PFSK-1 (cell line): ENCODE measurements around the gene GDF7.

Experiments used
- FOXP2 ChIP-seq: optimal IDR thresholded peaks from 2 replicates; pipeline ENCODE3; 2011; ENCODE audit warnings: borderline replicate concordance, control low read depth, inconsistent platforms; ENCODE audit not compliant: insufficient read depth; ENCODE audit errors: extremely low read length, extremely low read depth
- POLR2AphosphoS5 ChIP-seq: IDR thresholded peaks from 2 replicates; pipeline ENCODE4 v1.6.1; 2012; ENCODE audit warnings: low read depth, mild to moderate bottlenecking, control low read depth, low read length, moderate library complexity
- SIN3A ChIP-seq: IDR thresholded peaks from 2 replicates; pipeline ENCODE4 v1.6.1; 2012; ENCODE audit warnings: mild to moderate bottlenecking, low read length, moderate library complexity, borderline replicate concordance; ENCODE audit not compliant: insufficient read depth
- TAF1 ChIP-seq: IDR thresholded peaks from 2 replicates; pipeline ENCODE4 v1.6.1; 2012; ENCODE audit warnings: low read length, control low read depth, borderline replicate concordance; ENCODE audit not compliant: insufficient read depth
- TF ChIP-seq, protein P1 (sequence below), 2 experiments: IDR thresholded peaks; 2 replicates each; pipeline versions ENCODE4 v1.6.1 to v1.8.0; 2011 to 2012; ENCODE audit warnings: low read depth in 2 of 2, low read length in 2 of 2, control low read depth in 1 of 2, inconsistent platforms in 1 of 2, mild to moderate bottlenecking in 1 of 2, moderate library complexity in 1 of 2; ENCODE audit not compliant: insufficient read depth in 1 of 2

The GDF7 gene

DNA sequence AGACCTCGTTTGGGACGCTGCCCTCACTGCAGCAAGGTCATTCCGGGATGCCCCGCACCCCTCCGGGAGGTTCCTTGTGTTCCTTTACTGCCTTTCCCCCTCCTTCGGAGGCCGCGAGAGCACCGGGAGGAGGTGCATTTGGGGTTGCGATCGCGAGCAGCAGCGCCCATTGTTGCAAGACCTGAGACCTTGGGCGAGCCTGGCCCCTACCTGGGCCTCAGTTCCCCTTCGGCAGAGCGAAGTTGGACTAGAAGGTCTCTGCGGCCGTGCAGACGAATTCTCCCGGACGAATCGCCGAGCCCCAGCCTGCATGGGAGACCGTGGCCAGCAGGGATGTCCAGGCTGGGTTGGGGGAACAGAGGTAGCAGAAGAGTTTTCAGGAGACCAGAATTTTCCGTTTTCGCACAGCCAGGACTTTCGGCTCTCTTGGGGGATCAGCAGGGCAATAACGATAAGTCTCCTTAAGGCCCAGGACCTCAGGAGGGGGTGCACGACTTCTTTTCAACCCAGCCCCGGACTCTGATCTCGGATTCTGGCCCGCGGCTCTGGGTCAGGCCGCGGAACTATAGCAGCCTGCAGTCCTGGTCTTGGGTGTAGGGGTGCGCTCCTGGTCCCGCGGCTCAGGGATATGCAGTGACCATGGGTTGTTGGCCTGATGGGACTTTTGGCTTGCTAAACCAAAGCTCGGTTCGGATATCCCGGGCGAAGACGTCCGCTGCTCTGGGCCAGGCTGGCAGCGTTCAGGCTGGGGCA, 2.8 kb downstream of the GDF7 start:
- TF ChIP-seq SIN3A (no peak), POLR2AphosphoS5 (no peak), FOXP2 (no peak), TAF1 (no peak)
- TF ChIP-seq, protein P1, sequence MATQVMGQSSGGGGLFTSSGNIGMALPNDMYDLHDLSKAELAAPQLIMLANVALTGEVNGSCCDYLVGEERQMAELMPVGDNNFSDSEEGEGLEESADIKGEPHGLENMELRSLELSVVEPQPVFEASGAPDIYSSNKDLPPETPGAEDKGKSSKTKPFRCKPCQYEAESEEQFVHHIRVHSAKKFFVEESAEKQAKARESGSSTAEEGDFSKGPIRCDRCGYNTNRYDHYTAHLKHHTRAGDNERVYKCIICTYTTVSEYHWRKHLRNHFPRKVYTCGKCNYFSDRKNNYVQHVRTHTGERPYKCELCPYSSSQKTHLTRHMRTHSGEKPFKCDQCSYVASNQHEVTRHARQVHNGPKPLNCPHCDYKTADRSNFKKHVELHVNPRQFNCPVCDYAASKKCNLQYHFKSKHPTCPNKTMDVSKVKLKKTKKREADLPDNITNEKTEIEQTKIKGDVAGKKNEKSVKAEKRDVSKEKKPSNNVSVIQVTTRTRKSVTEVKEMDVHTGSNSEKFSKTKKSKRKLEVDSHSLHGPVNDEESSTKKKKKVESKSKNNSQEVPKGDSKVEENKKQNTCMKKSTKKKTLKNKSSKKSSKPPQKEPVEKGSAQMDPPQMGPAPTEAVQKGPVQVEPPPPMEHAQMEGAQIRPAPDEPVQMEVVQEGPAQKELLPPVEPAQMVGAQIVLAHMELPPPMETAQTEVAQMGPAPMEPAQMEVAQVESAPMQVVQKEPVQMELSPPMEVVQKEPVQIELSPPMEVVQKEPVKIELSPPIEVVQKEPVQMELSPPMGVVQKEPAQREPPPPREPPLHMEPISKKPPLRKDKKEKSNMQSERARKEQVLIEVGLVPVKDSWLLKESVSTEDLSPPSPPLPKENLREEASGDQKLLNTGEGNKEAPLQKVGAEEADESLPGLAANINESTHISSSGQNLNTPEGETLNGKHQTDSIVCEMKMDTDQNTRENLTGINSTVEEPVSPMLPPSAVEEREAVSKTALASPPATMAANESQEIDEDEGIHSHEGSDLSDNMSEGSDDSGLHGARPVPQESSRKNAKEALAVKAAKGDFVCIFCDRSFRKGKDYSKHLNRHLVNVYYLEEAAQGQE (IDR thresholded peaks at IDR 0.05; ENCODE audit: insufficient read depth in 1 of 2, low read depth in 2 of 2, low read length in 2 of 2), result no peak

DNA sequence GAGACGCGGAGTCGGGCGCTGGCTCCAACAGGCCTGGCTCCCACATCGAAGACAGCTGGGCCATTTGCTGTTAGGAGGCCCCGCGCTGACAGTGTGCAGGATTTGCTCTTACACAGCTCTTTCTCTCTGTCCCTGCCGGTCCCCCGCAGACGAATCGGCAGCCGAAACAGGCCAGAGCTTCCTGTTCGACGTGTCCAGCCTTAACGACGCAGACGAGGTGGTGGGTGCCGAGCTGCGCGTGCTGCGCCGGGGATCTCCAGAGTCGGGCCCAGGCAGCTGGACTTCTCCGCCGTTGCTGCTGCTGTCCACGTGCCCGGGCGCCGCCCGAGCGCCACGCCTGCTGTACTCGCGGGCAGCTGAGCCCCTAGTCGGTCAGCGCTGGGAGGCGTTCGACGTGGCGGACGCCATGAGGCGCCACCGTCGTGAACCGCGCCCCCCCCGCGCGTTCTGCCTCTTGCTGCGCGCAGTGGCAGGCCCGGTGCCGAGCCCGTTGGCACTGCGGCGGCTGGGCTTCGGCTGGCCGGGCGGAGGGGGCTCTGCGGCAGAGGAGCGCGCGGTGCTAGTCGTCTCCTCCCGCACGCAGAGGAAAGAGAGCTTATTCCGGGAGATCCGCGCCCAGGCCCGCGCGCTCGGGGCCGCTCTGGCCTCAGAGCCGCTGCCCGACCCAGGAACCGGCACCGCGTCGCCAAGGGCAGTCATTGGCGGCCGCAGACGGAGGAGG, 3.5 kb downstream of the GDF7 start:
- TF ChIP-seq, protein P1 (IDR thresholded peaks at IDR 0.05; ENCODE audit: insufficient read depth in 1 of 2, low read depth in 2 of 2, low read length in 2 of 2), result no peak
- no peak for TF ChIP-seq SIN3A
- no peak for TF ChIP-seq TAF1
- no peak for TF ChIP-seq FOXP2
- no peak for TF ChIP-seq POLR2AphosphoS5

DNA sequence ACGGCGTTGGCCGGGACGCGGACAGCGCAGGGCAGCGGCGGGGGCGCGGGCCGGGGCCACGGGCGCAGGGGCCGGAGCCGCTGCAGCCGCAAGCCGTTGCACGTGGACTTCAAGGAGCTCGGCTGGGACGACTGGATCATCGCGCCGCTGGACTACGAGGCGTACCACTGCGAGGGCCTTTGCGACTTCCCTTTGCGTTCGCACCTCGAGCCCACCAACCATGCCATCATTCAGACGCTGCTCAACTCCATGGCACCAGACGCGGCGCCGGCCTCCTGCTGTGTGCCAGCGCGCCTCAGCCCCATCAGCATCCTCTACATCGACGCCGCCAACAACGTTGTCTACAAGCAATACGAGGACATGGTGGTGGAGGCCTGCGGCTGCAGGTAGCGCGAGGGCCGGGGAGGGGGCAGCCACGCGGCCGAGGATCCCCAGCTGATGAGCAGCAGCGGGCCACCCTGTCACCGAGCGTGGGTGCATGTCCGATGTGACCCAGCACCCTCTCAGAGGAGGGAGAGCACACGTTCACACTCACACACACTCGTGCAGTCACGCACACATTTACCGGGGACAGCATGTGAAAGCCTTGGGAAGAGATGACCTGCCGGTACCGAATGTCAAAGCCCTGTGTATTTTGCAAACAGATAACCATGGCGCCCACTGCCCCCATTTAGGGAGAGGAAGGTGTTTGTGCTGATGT, 4.2 kb downstream of the GDF7 start:
- TF ChIP-seq POLR2AphosphoS5 (no peak), FOXP2 (no peak)
- TF ChIP-seq, protein P1 (IDR thresholded peaks at IDR 0.05; ENCODE audit: insufficient read depth in 1 of 2, low read depth in 2 of 2, low read length in 2 of 2), result no peak

DNA sequence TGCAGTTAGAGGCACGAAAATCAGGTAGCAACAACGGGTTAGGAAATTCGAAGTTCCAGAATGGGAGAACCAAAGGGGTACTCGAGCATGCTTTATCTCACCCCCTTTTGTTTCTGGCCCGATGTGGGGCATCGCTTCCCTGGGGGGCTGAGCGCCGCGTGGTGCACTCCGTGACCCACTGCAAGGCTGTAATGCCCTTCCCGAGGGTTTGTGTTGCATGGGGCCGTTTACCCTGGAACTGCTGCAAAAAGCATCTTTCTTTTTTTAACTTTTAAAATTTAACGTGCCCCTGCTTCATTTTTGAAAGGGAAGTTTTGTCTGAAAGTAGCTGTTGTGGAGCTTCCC, 4.8 kb downstream of the GDF7 start:
- no peak for TF ChIP-seq SIN3A
- TF ChIP-seq, protein P1 (IDR thresholded peaks at IDR 0.05; ENCODE audit: insufficient read depth in 1 of 2, low read depth in 2 of 2, low read length in 2 of 2), result no peak
- no peak for TF ChIP-seq FOXP2
- TF ChIP-seq TAF1, result no peak
- no peak for TF ChIP-seq POLR2AphosphoS5
